ENCODE data around the gene PRCD.
"Not testable (repeated sequence)": the region's sequence is repeated elsewhere in the genome, so short reads cannot be mapped to it uniquely, and the experiment has no call there.

PRCD gene

DNA sequence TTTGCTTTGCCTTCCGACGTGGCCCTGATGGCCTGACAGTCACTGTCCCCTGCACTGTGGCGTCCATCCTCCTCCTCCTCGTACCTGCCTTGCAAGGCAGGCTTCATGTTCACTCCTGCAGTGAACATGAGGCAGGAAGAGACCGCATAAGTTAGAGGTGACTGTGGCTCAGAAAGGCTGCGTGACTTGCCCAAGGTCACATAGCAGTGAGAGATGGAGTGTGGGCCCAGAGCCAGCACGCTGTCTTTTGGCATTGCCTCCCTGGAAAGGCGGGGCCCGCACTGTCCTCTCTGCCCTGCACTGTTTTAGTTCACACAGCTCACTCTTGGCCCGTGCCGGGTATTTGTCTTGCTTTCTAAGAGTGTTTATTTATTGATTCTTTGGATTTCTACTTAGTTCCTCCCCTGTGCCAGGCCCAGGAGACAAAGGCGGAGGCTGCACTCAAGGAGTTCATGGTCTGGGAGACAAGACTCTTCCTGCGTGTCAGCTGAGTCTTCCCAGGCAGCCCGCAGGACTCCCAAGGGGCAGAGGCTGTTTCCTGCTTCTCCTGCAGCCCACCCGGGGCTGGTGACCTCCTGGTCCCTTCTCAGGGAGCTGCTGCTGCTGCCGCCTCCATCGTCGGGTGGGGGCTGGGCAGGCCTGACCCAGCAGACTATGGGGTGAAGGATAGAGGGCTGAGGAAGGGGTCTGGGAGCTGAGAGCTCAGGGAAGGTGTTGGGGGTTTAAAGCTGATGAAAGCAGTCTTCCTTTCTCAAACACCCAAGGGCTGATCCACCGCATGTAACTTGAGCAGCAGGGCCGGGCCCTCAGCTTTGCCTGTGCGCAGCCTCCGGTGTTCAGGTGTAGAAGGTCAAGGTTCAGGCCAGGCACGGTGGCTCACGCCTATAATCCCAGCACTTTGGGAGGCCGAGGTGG is 15.0 kb upstream of the PRCD start:
- Histone ChIP-seq H3K27ac (ENCODE audit: low read depth, low read length) (no peak overlapping the region), H3K4me3 (ENCODE audit: low read length) (no peak overlapping the region), H3K9ac (ENCODE audit: low read length) (peak overlapping the region; percentile 4), H3K4me1 (ENCODE audit: control insufficient read depth, insufficient read depth, low read length) (peaks cover 12% of the 10 kb centered on the region), H3K36me3 (ENCODE audit: control insufficient read depth, insufficient read depth, low read length) (no peaks in the 10 kb centered on the region), H3K27me3 (ENCODE audit: control insufficient read depth, insufficient read depth, low read length) (peaks cover 2% of the 10 kb centered on the region)

DNA sequence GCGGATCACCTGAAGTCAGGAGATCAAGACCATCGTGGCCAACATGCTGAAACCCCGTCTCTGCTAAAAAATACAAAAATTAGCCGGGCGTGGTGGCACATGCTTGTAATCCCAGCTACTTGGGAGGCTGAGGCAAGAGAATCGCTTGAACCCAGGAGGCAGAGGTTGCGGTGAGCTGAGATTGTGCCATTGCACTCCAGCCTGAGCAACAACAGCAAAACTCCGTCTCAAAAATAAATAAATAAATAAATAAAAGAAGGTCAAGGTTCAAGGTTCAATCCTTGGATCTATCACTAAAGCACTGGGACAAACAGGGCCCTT is 14.4 kb upstream of the PRCD start:
- H3K4me3 ChIP-seq (ENCODE audit: low read length) = not testable (repeated sequence)

DNA sequence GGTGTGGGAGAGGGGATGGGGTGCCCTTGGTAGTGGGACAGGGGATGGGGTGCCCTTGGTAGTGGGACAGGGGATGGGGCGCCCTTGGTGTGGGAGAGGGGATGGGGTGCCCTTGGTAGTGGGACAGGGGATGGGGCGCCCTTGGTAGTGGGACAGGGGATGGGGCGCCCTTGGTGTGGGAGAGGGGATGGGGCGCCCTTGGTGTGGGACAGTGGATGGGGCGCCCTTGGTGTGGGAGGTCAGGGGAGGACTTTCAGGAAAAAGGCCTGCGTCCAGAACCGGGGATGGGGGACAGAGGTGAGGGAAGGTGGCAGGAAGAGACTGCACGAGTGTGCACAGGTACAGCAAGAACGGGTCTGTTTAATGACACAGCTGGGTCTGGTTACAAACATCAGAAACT is 12.8 kb upstream of the PRCD start:
- not testable (repeated sequence) for H3K9ac ChIP-seq (ENCODE audit: low read length); H3K4me3 ChIP-seq (ENCODE audit: low read length); H3K36me3 ChIP-seq (ENCODE audit: control insufficient read depth, insufficient read depth, low read length); H3K27me3 ChIP-seq (ENCODE audit: control insufficient read depth, insufficient read depth, low read length); H3K27ac ChIP-seq (ENCODE audit: low read depth, low read length)
- H3K4me1 ChIP-seq (ENCODE audit: control insufficient read depth, insufficient read depth, low read length) = peaks cover 19% of the 10 kb centered on the region

More for the DNA sequence above, 14.4 kb upstream of the PRCD start:
- H3K27ac ChIP-seq (ENCODE audit: low read depth, low read length); H3K36me3 ChIP-seq (ENCODE audit: control insufficient read depth, insufficient read depth, low read length); H3K27me3 ChIP-seq (ENCODE audit: control insufficient read depth, insufficient read depth, low read length); H3K9ac ChIP-seq (ENCODE audit: low read length): not testable (repeated sequence)
- H3K4me1 ChIP-seq (ENCODE audit: control insufficient read depth, insufficient read depth, low read length) = peaks cover 16% of the 10 kb centered on the region

DNA sequence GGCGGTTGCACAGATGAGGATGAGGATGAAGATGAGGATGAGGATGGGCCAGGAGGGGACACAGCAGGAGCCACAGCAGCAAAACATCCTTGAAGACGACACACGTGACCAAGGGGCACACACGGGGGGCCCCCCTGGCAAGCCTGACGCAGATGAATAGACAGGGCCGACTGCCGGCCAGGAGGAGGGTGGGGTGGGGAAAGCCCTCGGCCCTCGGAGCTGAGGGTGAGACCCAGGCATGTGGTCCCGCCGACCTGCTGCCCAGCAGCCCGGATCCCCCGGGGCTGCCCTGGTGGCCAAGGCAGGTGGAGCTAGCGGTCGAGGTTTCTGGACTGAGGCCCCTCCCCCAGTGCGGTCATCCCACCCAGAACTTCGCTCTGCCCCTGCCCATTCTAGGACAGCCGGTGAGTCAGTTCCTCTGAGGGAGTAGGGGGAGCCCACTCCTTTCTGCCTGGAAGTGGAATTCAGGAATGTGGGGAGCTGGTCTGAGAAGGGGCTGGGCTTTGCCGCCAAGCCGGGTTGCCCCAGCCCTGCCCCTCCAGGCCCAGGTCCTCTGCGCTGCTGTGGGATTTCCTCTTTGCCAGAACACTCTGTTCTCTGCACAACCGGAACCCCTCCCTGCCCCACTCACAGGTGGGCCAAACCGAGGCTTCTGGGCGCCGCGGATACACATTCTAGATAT is 12.3 kb upstream of the PRCD start:
- H3K4me3 ChIP-seq (ENCODE audit: low read length) = peak overlapping the region; percentile 24
- H3K36me3 ChIP-seq (ENCODE audit: control insufficient read depth, insufficient read depth, low read length) = no peaks in the 10 kb centered on the region
- H3K4me1 ChIP-seq (ENCODE audit: control insufficient read depth, insufficient read depth, low read length) = peaks cover 19% of the 10 kb centered on the region
- peak overlapping the region; percentile 56 for H3K27ac ChIP-seq (ENCODE audit: low read depth, low read length)
- no peak overlapping the region for H3K9ac ChIP-seq (ENCODE audit: low read length)
- H3K27me3 ChIP-seq (ENCODE audit: control insufficient read depth, insufficient read depth, low read length) = peaks cover 2% of the 10 kb centered on the region

DNA sequence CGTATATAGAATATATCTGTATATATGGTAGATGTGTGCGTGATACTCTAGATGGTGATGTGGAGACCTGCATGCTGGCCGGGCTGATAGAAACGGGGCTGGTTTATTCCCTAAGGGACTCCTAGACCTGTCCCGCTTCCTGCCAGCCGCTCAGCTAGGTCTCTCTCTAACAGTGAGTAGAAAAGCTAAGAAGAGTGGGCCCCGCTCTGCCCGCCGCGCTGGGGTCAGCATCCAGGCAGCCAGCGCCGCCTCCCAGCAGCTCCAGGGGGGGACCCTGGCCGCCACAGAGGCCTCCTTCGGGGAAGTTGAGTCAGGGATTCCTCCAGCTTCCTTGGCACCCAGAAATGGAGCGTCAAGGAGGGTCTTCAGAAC is 11.7 kb upstream of the PRCD start:
- Histone ChIP-seq H3K27me3 (ENCODE audit: control insufficient read depth, insufficient read depth, low read length) (peaks cover 2% of the 10 kb centered on the region), H3K4me3 (ENCODE audit: low read length) (peak overlapping the region; percentile 4), H3K27ac (ENCODE audit: low read depth, low read length) (peak overlapping the region; percentile 73), H3K4me1 (ENCODE audit: control insufficient read depth, insufficient read depth, low read length) (peaks cover 19% of the 10 kb centered on the region), H3K9ac (ENCODE audit: low read length) (no peak overlapping the region), H3K36me3 (ENCODE audit: control insufficient read depth, insufficient read depth, low read length) (no peaks in the 10 kb centered on the region)

DNA sequence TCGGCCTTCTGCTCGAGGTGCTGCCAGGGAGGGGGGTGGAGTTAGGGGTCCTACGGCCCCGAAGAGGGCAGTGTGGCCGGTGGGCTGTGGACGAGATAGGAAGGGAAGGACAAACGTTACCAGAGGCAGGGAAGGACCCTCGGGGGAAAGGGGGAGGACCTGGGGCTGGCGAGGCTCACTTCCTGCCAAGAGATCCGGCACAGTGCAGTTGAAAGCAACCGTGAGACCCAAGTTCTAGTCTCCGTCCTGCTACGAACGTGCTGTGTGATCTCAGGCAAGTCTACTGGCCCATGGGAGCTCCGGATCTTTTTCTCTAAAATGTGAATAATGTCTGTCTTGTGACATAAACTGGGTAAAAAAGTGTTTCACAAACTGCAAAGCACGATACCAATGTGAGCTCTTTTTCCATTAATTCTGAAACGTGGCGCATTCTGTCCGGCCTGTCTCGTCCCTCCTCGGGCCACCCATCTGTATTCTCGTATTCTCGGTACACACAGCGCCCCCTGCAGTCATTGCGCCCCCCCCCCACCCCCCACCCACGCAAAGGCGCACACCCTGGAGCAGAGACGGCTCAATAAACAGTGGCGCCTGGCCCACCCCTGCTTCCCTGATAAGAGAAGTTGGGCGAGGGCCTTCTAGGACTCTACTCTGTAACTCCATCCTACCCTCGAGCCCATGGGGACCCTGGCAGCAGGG is 11.2 kb upstream of the PRCD start:
- Histone ChIP-seq H3K36me3 (ENCODE audit: control insufficient read depth, insufficient read depth, low read length) (no peaks in the 10 kb centered on the region), H3K4me3 (ENCODE audit: low read length) (peak overlapping the region; percentile 4), H3K9ac (ENCODE audit: low read length) (no peak overlapping the region), H3K4me1 (ENCODE audit: control insufficient read depth, insufficient read depth, low read length) (peaks cover 19% of the 10 kb centered on the region), H3K27me3 (ENCODE audit: control insufficient read depth, insufficient read depth, low read length) (no peaks in the 10 kb centered on the region), H3K27ac (ENCODE audit: low read depth, low read length) (peak overlapping the region; percentile 73)

DNA sequence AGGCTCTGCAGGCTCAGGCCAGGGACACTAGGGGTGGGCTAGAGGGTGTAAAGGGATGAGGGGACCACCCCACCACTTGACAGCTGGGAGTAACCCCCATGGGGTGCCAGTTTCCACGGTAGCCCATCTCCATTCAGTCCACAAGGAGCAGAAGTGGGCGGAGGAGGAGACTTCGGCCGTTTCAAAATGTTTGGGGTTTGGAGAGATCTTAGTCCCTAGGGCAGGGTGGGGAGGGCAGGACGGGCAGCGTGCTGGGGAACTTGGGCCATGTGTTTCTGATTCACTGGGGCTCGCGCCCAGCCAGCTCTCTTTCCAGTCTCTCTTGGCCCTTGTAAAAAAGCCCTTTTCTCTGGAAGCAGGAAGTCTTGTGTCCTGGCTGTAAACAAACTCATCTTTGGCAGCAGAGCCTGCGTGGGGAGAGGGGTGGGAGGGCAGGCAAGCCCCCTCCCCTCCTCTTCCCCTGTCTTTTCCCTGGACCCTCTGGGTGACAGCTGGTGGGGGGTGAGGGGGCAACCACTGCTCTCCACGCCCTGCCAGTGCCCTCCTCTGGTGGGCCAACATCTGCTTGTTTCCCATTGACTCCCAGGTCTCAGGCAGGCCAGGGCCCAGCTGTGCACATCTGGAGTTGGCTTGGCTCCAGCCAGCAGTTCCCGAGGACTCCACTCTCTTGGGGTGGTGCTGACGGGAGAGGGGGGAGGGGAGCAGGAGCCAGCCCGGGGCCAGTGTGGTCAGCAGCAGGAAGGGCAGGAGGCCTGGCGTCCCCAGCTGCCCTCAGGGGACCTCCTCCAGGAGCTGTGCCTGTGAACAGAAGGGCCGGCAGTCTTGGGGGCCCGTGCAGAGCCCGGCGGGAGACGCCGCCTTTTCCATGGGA is 10.4 kb upstream of the PRCD start:
- Histone ChIP-seq H3K4me3 (ENCODE audit: low read length) (peak overlapping the region; percentile 39), H3K27ac (ENCODE audit: low read depth, low read length) (peak overlapping the region; percentile 75), H3K4me1 (ENCODE audit: control insufficient read depth, insufficient read depth, low read length) (peaks cover 19% of the 10 kb centered on the region), H3K36me3 (ENCODE audit: control insufficient read depth, insufficient read depth, low read length) (no peaks in the 10 kb centered on the region), H3K9ac (ENCODE audit: low read length) (no peak overlapping the region), H3K27me3 (ENCODE audit: control insufficient read depth, insufficient read depth, low read length) (no peaks in the 10 kb centered on the region)

DNA sequence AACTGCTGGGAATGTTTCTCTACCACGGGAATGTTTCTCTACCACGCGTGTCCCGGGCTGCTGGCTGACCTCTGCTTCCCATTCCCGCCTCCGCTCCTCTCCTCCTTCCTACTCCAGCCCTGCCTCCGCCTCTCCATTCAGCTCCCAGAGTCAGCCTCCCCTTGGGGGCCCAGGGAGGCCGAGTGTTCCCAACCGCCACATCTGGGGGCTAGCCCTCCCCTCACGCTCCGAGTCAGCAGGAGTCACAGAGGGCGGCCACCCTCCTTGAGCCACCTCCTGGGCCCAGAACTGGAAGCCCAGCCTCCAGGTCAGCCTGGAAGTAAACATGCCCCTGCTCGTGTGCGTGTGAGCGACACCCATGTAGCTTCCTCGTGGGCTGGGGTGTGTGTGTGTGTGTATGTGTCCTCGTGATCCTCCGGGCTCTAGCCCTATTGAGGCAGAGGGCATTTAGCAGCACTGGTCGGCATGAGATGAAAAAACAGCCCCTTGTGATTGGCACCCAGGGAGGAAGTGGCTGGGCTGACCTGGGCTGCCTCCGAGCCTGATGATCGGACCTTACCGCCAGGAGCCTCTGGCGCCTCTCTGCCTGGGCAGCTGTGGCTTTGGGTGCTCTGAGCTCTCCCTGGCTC is 9.6 kb upstream of the PRCD start:
- no peaks in the 10 kb centered on the region for H3K27me3 ChIP-seq (ENCODE audit: control insufficient read depth, insufficient read depth, low read length)
- H3K9ac ChIP-seq (ENCODE audit: low read length) = no peak overlapping the region
- H3K4me3 ChIP-seq (ENCODE audit: low read length) = peak overlapping the region; percentile 39
- peak overlapping the region; percentile 75 for H3K27ac ChIP-seq (ENCODE audit: low read depth, low read length)
- peaks cover 12% of the 10 kb centered on the region for H3K4me1 ChIP-seq (ENCODE audit: control insufficient read depth, insufficient read depth, low read length)
- no peaks in the 10 kb centered on the region for H3K36me3 ChIP-seq (ENCODE audit: control insufficient read depth, insufficient read depth, low read length)

DNA sequence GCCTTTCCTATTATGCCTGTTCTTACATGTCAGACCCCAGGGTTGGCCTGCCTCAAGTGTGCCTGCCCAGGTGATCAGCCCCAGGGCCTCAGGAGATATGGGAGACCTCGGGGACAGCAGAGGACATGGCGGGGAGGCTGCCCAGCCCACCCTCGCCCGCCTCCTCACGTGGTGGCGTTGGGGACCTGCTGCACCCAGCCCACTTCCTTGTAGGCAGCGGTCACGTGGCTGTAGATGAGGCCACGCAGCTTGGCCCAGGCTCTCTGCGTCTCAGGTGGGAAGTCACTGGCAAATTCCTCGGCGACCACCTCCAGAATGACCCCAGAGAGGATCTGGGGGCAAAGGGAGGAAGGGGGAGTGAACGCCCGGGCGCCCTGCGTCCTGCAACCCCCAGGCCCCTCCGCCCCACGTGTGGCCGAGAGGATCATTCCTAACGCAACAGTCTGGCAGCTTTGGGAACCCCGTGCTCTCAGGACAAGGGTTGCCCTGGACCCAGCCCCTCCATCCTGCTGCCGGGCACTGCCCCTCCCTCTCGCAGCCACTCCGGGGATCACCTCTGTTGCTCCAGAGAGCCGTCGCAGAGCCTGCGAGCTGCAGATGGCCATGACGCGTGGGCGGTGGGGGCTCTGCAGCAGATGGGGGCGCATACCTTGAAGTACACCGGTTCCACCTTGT is 8.9 kb upstream of the PRCD start:
- Histone ChIP-seq H3K36me3 (ENCODE audit: control insufficient read depth, insufficient read depth, low read length) (no peaks in the 10 kb centered on the region), H3K9ac (ENCODE audit: low read length) (no peak overlapping the region), H3K4me3 (ENCODE audit: low read length) (no peak overlapping the region), H3K27me3 (ENCODE audit: control insufficient read depth, insufficient read depth, low read length) (no peaks in the 10 kb centered on the region), H3K4me1 (ENCODE audit: control insufficient read depth, insufficient read depth, low read length) (peaks cover 12% of the 10 kb centered on the region), H3K27ac (ENCODE audit: low read depth, low read length) (peak overlapping the region; percentile 75)

DNA sequence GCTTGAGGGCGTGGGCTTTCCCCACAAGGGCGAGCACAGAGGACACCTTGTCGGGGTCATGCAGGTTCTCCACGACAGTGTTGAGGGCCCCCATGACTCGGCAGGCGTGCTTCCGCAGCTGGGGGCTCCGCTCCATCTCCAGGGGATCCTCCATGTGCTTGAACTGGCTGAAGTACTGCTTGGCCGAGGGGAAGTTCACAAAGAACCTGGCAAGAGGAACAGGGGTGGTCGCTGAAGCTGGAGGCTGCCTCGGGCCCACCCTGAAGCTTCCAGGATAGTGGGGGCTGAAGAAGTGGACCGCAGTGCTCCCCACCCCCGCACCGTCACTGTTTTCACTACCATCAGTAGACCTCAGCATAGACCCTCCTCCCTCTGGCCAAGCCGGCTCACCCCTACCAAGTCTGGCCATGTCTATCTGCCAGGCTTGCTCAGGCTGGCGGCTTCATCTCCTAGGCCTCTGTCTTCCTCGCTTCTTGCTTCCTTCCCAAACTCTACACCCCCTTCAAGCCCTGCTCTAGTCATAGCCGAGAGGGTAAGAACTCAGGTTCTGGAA is 8.3 kb upstream of the PRCD start:
- no peaks in the 10 kb centered on the region for H3K36me3 ChIP-seq (ENCODE audit: control insufficient read depth, insufficient read depth, low read length)
- peaks cover 12% of the 10 kb centered on the region for H3K4me1 ChIP-seq (ENCODE audit: control insufficient read depth, insufficient read depth, low read length)
- H3K9ac ChIP-seq (ENCODE audit: low read length) = no peak overlapping the region
- peaks cover 2% of the 10 kb centered on the region for H3K27me3 ChIP-seq (ENCODE audit: control insufficient read depth, insufficient read depth, low read length)
- peak overlapping the region; percentile 75 for H3K27ac ChIP-seq (ENCODE audit: low read depth, low read length)
- H3K4me3 ChIP-seq (ENCODE audit: low read length) = no peak overlapping the region

DNA sequence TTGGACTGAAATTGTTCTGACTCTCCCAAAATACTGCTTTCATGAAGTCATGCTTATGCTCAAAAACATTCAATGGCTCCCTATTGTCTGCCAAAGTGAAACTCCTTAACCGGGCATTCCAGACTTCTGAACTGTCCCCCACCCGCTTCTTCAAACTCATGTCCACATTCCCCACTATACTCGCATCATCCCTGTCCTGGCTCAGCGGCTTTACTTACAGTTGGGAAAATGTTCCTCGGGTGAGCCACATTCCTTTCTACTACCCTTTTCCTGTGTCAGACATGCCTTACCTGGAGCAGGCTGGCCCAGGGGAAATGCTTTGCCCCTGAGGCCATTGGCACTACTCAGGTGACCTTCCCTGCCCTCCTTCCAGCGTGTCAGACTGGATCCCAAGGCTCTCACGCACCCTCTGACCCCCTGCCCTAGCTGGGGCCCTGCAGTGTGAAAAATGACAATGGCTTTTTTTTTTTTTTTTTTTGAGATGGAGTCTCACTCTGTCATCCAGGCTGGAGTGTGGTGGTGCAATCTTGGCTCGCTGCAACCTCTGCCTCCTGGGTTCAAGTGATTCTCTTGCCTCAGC is 7.7 kb upstream of the PRCD start:
- Histone ChIP-seq H3K9ac (ENCODE audit: low read length) (no peak overlapping the region), H3K27ac (ENCODE audit: low read depth, low read length) (no peak overlapping the region), H3K4me3 (ENCODE audit: low read length) (no peak overlapping the region), H3K4me1 (ENCODE audit: control insufficient read depth, insufficient read depth, low read length) (peaks cover 12% of the 10 kb centered on the region), H3K36me3 (ENCODE audit: control insufficient read depth, insufficient read depth, low read length) (no peaks in the 10 kb centered on the region), H3K27me3 (ENCODE audit: control insufficient read depth, insufficient read depth, low read length) (peaks cover 6% of the 10 kb centered on the region)
